ENCODE measurements around the gene MSLN. TPM values are rescaled to one million over a fixed set of nuclear protein-coding genes. Genes with fewer than 3 reads are reported as not detected.

The MSLN gene
- total RNA-seq, 1 donor from 2014 or later = 4.5 TPM

- Histone ChIP-seq H3K4me3 (ENCODE audit: low read depth, low read length) (no peak overlapping the region), H3K27me3 (ENCODE audit: control insufficient read depth, insufficient read depth, low read length) (no peaks in the 10 kb centered on the region), H3K36me3 (ENCODE audit: control insufficient read depth, insufficient read depth, low read length) (no peaks in the 10 kb centered on the region)
- no peak for TF ChIP-seq CTCF (IDR thresholded peaks at IDR 0.05; ENCODE audit: insufficient read depth, low read length, severe bottlenecking)
- no peak for FAIRE-seq
- no peak for DNase-seq (ENCODE audit: low read depth)
These were observed 7.3 kb downstream of the MSLN start for GRCh38 chr16:767743-768235.

GRCh38 chr16:768428-768827, 7.9 kb downstream of the MSLN start:
- H3K27me3 ChIP-seq (ENCODE audit: control insufficient read depth, insufficient read depth, low read length) = no peaks in the 10 kb centered on the region
- FAIRE-seq (no peak), DNase-seq (ENCODE audit: low read depth) (no peak)
- H3K36me3 ChIP-seq (ENCODE audit: control insufficient read depth, insufficient read depth, low read length) = no peaks in the 10 kb centered on the region
- no peak for TF ChIP-seq CTCF (IDR thresholded peaks at IDR 0.05; ENCODE audit: insufficient read depth, low read length, severe bottlenecking)
- no peak overlapping the region for H3K4me3 ChIP-seq (ENCODE audit: low read depth, low read length)

- no peak for FAIRE-seq
- TF ChIP-seq CTCF (IDR thresholded peaks at IDR 0.05; ENCODE audit: insufficient read depth, low read length, severe bottlenecking) = no peak
- no peak for DNase-seq (ENCODE audit: low read depth)
These were observed 8.8 kb downstream of the MSLN start for GRCh38 chr16:769184-769784.

GRCh38 chr16:769934-770333, 9.4 kb downstream of the MSLN start:
- FAIRE-seq (no peak), DNase-seq (ENCODE audit: low read depth) (no peak)
- no peaks in the 10 kb centered on the region for H3K27me3 ChIP-seq (ENCODE audit: control insufficient read depth, insufficient read depth, low read length)
- H3K36me3 ChIP-seq (ENCODE audit: control insufficient read depth, insufficient read depth, low read length) = no peaks in the 10 kb centered on the region
- TF ChIP-seq CTCF (IDR thresholded peaks at IDR 0.05; ENCODE audit: insufficient read depth, low read length, severe bottlenecking) = no peak
- H3K4me3 ChIP-seq (ENCODE audit: low read depth, low read length) = no peak overlapping the region

More at GRCh38 chr16:769184-769784, 8.8 kb downstream of the MSLN start:
- Histone ChIP-seq H3K4me3 (ENCODE audit: low read depth, low read length) (no peak overlapping the region), H3K36me3 (ENCODE audit: control insufficient read depth, insufficient read depth, low read length) (no peaks in the 10 kb centered on the region), H3K27me3 (ENCODE audit: control insufficient read depth, insufficient read depth, low read length) (no peaks in the 10 kb centered on the region)

- H3K36me3 ChIP-seq (ENCODE audit: control insufficient read depth, insufficient read depth, low read length) = no peaks in the 10 kb centered on the region
- no peak for DNase-seq (ENCODE audit: low read depth)
- H3K27me3 ChIP-seq (ENCODE audit: control insufficient read depth, insufficient read depth, low read length) = no peaks in the 10 kb centered on the region
- no peak for FAIRE-seq
- no peak for TF ChIP-seq CTCF (IDR thresholded peaks at IDR 0.05; ENCODE audit: insufficient read depth, low read length, severe bottlenecking)
- no peak overlapping the region for H3K4me3 ChIP-seq (ENCODE audit: low read depth, low read length)
These were observed 9.9 kb downstream of the MSLN start for GRCh38 chr16:770411-770810.

GRCh38 chr16:772959-773358, 12.4 kb downstream of the MSLN start:
- Histone ChIP-seq H3K27me3 (ENCODE audit: control insufficient read depth, insufficient read depth, low read length) (no peaks in the 10 kb centered on the region), H3K4me3 (ENCODE audit: low read depth, low read length) (no peak overlapping the region), H3K36me3 (ENCODE audit: control insufficient read depth, insufficient read depth, low read length) (no peaks in the 10 kb centered on the region)
- DNase-seq (ENCODE audit: low read depth) (no peak), FAIRE-seq (no peak)
- no peak for TF ChIP-seq CTCF (IDR thresholded peaks at IDR 0.05; ENCODE audit: insufficient read depth, low read length, severe bottlenecking)
